A172 (cell line): ENCODE data around the gene GH2. TPM values are rescaled to one million over a fixed set of nuclear protein-coding genes. Genes with fewer than 3 reads are reported as not detected.

Source experiments
- DNase-seq: peaks from one replicate; pipeline ENCODE4 v3.0.0-alpha.2; 2015; ENCODE audit warnings: low spot score
- total RNA-seq: library from RNA; depleted of rRNA; stranded (reverse); fragments of >200 nt; shearing (Covaris generic); gene quantifications from 2 replicates; pipeline ENCODE4 v1.2.3, GENCODE V29; 2014; rRNA removed

The GH2 gene
- total RNA-seq, 1 experiment from 2014 or later: not detected

DNA sequence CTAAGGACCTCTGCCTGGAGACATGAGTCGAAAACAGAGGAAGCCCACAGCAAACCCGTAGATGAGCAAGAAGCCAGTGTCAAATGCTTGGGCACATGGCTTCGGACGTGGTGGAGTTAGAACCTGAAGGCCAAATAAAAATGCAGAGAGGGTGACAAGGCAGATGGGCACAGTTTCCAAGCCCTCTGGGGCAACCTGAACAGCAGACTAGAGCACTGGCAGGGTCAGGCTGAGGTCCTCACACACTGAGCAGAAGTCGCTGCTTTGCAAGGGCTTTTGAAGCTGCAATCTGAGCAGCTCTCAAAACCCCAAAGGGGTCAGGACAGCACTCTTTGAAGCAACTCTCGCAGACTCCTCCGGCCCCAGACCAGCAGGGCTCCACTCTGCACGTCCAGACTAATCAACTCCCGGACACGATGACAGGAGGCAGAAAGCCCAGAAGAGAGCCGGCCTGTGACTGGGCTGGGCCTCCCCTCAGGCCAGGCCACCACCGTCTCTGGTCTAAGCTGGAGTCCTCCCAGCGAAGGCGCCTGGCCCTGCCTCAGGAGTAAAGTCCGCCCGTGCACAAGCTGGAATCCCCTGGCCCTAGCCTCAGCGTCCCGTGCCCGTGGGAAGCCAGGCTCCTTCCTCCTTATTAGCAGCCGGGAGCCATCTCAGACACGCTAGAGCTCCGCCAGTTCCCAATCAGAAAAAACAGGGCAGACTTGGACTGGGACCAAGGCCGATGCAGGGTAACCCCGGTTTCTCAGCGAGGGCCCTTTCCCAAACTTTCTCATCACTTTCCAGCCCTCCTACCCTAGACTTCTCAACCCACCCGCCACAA is 40.2 kb downstream of the GH2 start:
- peak; percentile 16 for DNase-seq

DNA sequence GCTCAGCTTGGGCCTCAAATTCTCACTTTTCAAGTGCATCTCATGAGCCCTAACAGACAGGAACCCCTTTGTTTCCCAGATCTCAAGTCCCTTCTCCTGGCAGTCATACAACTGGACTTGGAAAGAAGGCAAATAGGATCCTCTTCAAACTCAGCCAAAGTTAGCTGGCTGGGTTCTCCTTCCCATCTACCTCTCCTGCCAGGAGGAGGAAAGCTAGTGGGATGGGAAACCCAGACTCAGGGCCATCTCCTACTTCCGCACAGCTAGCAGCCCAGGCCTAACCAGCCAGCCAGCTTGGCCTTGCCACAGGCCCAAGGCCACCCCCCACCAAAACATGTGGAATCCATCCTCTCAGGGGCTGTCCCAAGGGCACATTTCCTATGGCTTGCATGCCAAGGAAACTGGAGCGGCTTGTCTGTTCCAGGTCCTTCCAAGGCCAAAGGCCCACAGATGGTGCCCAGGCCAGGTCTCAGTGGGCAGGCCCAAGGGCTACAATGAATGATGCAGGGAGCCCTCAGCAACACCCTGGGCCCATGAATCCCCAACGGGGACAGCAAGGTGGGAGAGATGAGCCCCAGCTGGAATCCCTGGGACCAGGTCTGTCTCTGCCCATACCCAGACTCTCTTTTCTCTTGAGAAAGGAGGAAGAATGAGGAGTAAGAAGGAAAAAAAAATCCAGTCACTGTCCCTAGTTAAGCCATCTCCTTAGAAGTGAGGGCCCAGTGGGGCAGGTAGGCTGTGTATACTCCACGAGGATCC is 41.0 kb downstream of the GH2 start:
- DNase-seq: no peak

DNA sequence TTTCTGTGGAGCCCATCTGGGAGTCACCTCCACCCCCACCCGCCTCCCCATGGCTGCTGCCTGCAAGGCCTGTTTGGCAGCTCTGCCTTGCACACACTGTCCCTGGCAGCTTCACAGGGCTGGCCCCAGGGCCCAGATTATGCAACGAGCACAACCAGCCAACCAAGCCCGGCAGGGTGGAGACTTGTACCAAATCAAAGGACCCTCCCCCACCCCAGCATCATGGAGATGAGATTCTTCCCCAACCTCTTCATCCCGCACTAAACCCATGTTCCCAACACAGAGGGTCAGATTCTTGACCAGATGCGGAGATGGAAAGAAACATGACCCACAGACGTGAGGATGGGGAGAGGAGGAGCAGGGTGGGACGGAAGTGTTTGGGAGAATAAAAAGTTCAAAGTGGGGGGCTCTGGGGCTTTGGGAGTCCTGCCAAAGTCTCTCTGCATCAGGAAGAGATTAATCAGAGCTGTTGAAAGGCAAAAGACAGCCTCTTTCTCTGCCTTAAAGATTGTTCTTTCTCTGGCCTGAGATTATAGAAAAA is 43.0 kb downstream of the GH2 start:
- no peak for DNase-seq

DNA sequence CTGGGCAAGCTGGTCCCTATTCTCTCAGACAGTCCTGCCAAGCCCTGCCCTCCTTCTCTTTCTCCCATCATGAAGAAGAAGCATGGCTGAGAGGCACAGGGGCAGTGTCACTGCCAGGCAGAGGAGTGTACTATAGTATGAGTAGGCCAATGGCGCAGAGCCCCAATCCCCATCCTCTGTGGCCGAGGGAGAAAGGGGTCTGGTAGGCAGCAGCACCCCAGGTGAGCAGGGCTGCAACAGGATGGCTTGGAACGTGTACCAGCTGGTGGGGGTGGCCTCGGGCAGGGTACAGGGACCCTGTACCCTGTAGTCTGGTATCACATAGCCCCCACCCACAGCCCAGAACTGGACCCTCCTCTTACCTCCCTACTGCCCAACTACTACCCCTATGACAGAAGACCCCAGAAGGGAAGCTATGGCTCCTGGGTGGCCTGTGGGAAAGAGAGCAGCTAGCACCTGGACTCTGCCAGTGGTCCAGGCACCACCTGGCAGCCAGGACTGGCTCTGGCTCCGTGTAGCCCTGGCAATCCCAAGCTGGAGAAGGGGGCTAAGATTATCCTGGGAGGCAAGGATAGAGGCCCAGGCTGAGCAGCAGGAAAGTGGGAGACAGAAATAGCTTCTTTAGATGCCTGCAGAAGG is 43.7 kb downstream of the GH2 start:
- no peak for DNase-seq

DNA sequence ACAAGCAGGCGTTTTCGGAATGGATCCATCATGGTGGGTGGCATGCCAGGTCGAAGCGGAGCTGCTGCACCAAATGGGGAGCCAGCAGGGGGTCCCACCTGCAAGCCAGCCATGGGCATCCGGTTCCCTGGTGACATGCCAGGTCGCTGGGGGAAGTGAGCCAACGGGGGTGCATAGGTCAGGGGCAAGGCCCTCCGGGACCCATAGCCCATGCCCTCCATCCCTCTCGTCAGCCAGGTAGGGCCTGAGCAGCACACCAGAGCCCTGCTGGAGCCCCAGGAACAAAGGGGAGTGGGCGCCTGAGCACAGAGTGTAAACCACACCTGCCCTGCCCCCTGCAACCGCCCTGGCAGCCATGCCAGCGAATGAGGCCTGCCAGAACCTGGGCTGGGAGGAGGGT is 44.3 kb downstream of the GH2 start:
- no peak for DNase-seq

DNA sequence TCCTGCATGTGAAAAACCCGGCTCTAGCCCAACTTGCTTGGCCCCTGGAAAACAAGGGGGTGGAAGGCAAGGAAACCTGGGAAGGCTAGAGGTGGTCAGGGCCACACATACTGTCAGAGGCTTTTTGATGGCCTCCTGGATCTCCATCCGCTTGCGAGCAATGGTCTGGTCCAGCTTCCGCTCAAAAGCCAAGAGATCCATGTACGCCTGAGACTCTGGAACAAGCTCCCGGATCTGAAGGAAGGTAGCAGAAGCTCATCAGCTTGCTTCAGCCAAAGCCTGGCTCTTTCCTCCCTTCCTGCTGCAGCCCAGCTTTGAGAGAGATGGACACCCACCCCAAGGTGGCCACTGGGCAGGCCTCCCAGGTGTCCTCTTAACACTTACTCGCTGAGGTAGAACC is 44.9 kb downstream of the GH2 start:
- DNase-seq: no peak

DNA sequence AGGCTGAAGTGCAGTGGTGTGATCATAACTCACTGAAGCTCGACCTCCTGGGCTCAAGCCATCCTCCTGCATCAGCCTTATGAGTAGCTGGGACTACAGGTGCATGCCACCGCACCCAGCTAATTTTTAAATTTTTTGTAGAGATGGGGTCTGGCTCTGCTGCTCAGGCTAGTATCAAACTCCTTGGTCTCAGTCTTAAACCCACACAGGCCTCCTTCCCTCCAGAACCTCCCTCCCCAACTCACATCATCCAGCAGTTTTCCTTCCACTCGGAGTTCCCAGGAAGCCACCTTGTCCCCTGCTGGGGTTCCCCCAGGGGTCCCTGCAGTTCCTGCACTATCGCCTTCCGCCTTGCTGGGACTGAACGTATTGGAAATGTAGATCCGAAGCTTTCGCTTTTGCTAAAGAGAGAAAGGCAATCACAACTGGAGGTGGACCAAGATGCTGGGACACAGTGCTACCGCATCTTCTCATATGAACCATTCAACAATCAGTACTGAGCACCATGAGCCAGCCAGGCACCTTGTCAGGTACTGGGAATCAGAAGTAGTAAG is 46.5 kb downstream of the GH2 start:
- no peak for DNase-seq

DNA sequence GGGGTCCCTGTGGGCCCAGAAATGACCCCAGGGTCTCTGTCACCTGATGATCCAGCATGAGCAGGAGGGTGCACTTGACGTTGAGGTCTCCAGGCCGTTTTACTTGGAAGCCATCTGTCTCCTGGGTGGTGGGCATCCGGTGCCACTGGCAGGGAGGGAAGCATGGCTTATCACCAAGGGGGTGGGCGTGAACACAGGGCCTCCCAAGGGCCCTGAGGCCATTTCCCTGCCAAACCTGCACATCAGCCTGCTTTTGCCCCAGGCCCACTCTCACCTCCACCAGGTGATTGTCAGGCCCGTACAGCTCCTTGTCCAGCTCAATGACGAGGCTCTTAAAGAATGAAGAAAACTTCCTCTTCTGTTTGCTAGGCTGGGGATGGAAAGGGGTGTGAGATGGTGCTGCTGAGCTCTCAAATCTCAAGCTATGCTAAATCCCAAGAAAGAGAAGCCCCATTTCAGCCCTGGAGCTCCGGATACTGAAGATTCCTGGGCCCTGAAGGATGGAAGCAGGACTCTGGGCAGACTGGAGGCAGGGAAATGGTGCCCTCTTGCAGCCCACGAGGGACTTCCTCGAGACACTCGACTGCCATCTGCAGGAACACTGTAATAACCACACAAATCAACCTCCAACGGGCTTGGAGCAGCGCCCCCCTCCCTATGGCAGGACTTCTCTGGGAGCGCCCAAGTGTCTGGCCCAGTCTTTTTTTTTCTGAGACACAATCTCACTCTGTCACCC is 47.1 kb downstream of the GH2 start:
- DNase-seq: peak; percentile 83

DNA sequence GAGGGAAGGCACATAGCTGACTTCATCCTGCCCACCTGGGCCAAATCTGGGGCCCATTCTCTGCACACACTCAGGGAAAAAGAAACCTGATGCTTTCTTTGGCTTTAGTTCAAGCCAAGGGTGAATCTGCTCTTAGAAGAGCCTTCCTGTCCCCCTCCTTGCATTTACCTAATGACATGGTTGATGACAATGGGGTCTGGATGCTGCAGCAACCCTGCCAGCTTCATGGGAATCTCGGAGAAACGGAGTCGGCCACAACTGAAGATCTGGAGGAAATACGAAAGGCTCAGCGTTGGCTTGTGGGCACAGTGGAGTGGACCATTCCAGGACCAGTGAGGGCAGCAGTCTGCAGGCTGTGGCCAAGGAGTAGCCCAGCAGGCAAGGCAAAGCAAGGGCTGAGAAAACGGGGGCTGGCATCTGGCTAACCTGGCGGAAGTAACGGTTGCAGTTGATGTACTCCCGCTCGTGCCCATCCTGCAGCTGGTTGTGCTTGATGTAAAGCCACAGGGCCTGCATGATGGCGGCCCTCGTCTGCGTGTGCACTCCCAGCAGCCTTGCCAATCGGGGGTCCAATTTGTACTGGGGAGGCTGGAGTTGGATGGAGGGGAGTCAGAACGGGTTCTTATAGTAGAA is 47.9 kb downstream of the GH2 start:
- DNase-seq: no peak

DNA sequence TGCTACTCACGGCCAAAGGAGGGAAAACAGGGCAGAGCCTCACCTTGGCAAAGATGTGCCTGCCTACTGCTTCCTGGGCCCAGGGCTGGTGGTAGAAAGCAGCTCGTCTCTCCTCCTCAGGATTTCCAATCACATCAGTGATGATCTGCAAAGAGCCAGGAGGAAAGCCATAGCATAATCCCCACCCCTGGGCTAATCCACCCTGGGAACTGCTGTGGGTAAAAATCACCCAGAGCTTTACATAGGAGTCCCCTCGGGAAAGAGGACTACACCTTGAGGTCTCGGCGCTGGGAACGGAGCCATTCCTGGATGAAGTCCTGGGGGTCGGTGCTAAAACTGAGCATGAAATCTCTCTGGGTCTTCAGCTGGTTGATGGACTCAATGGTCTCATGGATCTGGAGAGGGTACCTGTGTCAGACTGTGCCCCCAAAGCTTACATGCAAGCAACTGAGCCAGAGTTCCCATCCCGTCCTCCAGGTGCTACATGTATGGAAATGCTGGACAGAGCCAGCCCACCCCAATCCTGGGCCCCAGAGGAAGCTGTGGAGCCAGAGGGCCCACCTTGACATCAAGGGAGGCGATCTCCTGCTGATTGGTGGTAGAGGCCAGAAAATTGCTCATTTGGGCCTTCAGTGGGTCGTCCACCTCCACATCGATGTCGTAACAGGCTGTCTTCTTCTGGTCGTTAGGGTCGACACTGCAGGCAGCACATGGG is 48.6 kb downstream of the GH2 start:
- DNase-seq: no peak

DNA sequence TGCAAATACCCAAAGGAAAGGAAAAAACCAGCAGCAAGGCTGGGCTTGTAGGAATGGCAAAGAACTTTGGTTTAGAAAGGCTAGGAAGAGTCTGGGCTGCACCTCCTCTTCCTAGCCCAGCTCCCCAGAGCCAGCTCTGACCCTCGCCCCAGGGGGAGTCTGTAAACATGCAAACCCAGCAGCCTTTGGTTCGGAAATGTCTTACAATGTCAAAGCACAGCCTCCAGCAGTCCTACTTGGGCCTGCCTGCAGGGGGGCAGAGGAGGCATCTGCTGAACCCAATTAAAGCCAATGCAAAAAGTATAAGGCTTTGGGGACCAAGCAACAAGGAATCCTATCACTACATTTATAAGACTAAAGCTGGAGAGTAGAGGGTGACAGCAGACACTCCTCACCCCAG is 49.3 kb downstream of the GH2 start:
- no peak for DNase-seq

DNA sequence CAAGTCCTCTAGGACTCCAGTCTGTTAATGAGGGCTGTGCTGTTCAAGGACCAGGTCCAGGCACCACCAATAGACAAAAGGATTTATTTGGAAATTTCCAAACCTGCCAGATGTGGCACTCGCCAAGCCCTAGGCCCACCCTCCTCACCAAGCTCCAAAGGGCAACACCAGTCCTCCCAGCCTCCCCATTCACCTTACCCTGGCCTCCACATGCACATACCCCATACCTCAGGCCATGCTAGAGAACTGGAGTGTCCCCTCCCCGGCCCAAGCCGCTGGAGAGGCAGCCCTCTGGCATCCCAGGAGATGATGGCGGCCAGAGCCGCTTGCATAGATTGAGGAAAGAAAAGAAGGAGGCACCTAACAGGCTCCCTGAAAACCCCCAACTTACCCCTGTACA is 49.7 kb downstream of the GH2 start:
- no peak for DNase-seq

DNA sequence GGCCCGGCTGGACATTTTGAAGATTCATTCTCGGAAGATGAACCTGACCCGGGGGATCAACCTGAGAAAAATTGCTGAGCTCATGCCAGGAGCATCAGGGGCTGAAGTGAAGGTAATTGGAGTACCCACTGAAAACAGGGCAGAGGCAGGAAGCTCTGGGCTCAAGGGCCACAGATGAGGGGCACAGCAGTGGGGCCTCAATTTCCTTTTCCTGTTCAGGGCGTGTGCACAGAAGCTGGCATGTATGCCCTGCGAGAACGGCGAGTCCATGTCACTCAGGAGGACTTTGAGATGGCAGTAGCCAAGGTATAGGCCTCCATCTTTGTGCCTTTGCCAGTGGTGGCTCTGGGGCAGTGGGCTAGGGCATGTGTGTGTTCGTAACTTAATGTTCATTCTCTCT is 50.2 kb downstream of the GH2 start:
- no peak for DNase-seq

DNA sequence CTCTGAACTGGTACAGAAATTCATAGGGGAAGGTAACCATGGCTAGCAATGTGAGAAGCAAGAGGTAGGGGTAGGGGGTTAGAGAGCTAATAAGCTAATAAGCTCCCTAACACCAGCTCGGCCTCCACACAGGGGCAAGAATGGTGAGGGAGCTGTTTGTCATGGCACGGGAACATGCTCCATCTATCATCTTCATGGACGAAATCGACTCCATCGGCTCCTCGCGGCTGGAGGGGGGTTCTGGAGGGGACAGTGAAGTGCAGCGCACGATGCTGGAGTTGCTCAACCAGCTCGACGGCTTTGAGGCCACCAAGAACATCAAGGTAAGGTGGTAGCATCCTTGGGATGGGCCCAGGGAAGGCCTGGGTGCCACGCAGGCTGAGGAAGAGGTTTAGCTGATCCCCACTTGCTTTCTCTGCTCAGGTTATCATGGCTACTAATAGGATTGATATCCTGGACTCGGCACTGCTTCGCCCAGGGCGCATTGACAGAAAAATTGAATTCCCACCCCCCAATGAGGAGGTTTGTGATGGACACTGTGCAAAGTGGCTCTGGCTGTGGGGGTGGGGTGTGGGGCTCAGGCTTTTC is 50.7 kb downstream of the GH2 start:
- DNase-seq: no peak

DNA sequence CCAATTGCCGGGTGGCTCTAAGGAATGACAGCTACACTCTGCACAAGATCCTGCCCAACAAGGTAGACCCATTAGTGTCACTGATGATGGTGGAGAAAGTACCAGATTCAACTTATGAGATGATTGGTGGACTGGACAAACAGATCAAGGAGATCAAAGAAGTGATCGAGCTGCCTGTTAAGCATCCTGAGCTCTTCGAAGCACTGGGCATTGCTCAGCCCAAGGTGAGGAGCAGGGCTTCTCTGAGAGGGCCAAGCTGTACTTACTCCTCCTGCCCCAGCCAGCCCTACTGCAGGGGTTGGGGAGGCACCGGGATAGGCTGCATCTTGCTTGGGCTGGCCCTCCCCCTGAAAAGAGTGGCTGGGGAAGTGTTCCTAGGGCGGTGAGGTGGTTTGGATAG is 51.5 kb downstream of the GH2 start:
- no peak for DNase-seq

Other genes starting within 250 kb of the GH2 start
- 43.2 and 75.7 TPM in 2 replicates for gene LIMD2, start 181.8 kb downstream of the GH2 start, total RNA-seq
- 25.2 and 28.8 TPM in 2 replicates for gene STRADA, start 140.1 kb downstream of the GH2 start, total RNA-seq
- gene CCDC47, start 108.3 kb downstream of the GH2 start, total RNA-seq: 59.7 and 78.3 TPM in 2 replicates
- 64.8 and 65.6 TPM in 2 replicates for gene DDX42, start 107.8 kb downstream of the GH2 start, total RNA-seq
- 51.2 and 69.5 TPM in 2 replicates for gene PSMC5, start 54.5 kb downstream of the GH2 start, total RNA-seq
- gene FTSJ3, start 54.3 kb downstream of the GH2 start, total RNA-seq: 48.0 and 50.6 TPM in 2 replicates
- gene SMARCD2, start 39.3 kb downstream of the GH2 start, total RNA-seq: 114 and 138 TPM in 2 replicates
- gene CSH2, start 8.3 kb downstream of the GH2 start, total RNA-seq: not detected in 2 replicates
- gene CSH1, start 14.6 kb upstream of the GH2 start, total RNA-seq: not detected in 2 replicates
- not detected in 2 replicates for gene CSHL1, start 29.3 kb upstream of the GH2 start, total RNA-seq
- gene GH1, start 36.9 kb upstream of the GH2 start, total RNA-seq: not detected in 2 replicates
- gene CD79B, start 50.4 kb upstream of the GH2 start, total RNA-seq: 0.10 and 0.72 TPM in 2 replicates
- 0.02 TPM in 1 of 2 replicates, not detected in the other for gene SCN4A, start 91.0 kb upstream of the GH2 start, total RNA-seq
- gene PRR29, start 116.4 kb upstream of the GH2 start, total RNA-seq: 0.31 and 0.76 TPM in 2 replicates
- 0.17 and 0.22 TPM in 2 replicates for gene ICAM2, start 138.7 kb upstream of the GH2 start, total RNA-seq
- gene ERN1, start 248.2 kb upstream of the GH2 start, total RNA-seq: 2.1 and 2.4 TPM in 2 replicates